ENCODE measurements around the gene MRS2.

The MRS2 gene

DNA sequence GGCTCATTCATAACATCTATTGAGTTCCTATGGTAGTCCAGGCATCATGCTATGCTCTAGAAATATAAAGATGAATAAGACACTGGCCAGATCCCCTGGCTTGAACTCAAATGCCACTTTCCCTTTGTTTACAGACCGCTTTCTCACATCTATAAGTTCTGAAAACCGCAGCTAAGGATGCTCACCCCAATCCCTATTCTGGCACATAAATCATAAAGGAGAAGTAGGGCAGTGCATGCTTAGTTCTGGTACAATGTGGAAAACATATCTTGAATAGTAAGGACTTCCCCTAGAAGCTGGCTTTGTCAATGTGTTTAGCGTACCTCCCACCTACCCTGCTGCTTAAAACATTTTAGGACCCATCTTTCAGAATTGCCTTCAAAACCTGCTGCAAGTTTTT, 26.4 kb downstream of the MRS2 start:
- DNase-seq (ENCODE audit: low spot score) (no peak), FAIRE-seq (no peak)

DNA sequence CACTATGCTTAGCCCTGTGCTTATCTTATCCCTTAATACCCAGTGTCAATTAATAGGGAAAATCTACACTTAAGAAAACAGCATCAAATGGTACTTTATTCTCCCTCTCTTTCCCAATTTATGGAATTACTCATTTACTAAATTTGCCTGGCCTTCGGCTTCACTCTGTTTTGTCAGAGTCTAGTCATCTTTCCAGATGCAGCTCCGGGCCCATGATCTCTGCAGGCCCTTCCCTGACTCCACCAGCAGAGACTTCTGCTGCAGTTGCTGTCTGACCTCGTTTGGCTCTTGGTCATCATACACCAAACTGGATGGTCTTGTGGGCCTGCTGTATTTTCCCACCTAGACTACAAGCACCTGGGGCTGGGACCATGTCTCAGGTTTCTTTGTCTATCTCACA, 27.4 kb downstream of the MRS2 start:
- DNase-seq (ENCODE audit: low spot score) (no peak), FAIRE-seq (no peak)

DNA sequence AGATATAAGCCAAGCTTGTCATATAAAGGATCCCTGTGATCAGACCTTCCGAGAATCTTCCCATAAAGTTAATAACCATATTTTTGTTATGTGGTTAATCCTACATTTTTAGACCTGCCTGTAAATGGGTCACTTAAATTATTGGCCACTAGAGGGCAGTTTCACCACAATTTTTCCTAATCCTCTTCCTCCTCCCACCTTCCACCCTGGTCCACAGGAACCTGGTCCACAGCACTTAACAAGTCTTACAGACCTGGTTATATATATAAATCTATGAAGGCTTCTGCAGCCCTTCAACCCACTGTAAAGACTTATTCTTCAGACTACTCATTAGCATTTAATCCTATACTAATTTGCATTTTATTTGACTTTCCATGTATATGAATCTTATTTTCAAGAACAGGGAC, 28.3 kb downstream of the MRS2 start:
- DNase-seq (ENCODE audit: low spot score) = peak; percentile 35
- no peak for FAIRE-seq

DNA sequence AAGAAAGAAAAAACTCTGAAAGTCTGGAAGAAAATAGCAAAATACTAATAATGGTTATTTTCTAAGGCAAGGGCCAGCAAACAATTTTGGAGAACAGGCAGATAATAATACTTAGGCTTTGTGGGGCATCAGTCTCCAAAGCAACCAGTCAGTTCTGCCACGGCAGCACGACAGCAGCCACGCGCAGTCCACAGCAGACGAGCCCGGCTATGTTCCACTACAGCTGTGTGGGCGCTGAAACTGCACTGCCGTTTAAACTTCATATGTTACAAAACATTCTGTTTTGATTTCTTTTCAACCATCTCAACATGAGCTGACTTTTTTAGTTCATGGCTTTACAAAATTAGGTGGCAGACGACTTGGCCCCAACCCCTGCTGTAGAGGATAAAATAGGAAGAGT, 29.9 kb downstream of the MRS2 start:
- DNase-seq (ENCODE audit: low spot score) = no peak

DNA sequence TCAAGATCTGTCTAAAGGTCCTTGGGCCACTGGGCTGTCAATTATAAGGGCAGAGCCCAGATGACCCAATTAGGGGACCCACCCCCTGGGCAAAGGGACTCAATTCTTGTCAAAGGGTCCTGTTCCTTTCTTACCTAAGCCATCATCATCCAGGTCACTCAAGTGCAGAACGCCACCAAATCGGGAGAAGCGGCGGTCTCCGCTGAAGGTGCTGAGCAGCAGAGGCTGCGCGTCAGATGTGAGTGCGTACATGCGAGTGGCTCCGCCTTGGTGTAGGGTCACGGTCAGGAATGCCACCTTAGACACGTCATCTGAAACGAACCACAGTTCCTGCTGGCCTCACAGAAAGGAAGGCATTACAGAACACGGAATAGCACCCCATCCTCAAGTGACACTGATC, 34.2 kb downstream of the MRS2 start:
- FAIRE-seq (no peak), DNase-seq (ENCODE audit: low spot score) (no peak)

More for the DNA sequence above, 29.9 kb downstream of the MRS2 start:
- no peak for FAIRE-seq

DNA sequence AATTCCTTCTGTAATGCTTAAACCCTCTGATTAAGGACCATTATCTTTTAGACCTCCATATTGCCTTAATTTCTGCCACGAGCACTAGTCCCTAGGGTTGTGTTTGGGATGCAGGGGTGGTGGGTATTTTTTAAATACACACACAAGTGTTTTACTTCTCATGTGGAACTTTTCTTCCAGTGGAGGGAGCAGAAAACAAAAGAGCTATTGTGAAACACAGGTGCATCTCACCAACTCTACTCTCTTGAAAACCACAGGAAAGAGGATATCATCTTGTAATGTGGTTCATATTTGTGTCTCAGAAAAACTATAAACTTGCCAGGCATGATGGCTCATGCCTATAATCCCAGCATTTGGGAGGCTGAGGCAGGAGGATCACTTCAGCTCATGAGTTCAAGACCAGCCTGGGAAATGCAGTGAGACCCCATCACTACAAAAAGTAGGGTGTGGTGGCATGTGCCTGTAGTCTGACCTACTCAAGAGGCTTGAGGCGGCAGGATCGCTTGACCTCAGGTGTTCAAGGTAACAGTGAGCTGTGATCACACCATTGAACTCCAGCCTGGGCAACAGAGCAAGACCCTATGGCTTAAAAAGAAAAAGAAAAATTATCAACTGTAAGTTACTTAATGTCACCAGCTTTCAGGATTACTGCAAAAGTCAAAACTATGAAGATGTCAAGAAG, 37.3 kb downstream of the MRS2 start:
- no peak for FAIRE-seq
- peak; percentile 23 for DNase-seq (ENCODE audit: low spot score)

DNA sequence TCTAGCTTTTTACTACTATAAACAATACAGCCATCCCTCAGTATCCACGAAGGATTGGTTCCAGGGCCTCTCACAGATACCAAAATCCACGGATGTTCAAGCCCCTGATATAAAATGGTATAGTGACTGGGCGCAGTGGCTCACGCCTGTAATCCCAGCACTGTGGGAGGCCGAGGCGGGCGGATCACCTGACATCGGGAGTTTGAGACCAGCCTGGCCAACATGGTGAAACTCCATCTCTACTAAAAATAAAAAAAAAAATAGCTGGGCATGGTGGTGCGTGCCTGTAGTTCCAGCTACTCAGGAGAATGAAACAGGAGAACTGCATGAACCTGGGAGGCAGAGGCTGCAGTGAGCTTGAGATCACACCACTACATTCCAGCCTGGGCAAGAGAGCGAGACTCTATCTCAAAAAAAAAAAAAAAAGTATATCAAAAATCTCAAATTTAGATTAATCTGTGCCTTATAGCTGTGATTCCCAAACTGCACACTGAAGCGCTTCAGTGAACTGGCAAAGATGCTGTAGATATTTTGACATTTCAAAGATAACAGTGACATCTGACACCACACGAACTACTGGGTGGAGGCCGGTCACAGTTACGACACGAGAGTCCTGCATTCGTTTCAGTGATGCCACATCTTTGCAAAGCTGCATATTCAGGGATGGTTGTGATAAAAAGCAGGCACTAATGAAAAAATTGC, 38.3 kb downstream of the MRS2 start:
- DNase-seq (ENCODE audit: low spot score) (no peak), FAIRE-seq (no peak)

DNA sequence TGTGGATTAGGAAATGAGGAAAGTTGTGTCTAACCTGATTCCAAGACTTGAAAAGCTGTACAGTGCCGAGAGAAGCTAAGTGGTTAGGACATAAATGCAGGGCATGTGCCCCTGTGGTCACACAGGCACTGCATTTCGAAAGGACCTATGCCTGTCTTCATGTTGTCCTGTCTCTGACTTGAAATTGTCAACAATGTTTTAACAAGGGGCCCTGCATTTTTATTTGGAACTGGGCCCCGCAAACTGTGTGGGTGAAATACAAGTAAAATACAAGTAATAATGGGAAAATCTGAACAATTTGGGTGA, 38.8 kb downstream of the MRS2 start:
- DNase-seq (ENCODE audit: low spot score) = no peak
- no peak for FAIRE-seq

DNA sequence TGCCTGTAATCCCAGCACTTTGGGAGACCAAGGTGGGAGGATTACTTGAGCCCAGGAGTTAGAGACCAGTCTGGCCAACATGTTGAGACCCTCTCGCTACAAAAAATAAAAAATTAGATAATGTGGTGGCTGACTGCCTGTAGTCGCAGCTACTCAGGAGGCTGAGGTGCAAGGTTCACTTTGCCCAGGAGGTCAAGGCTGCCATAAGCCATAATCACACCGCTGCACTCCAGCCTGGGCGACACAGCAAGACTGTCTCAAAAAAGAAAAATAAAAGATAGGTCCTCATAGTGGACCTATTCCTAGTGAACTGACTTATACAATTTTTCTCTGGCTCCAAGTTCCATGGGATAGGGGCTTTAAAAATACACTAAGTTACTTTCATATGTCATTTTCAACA, 41.9 kb downstream of the MRS2 start:
- FAIRE-seq (no peak), DNase-seq (ENCODE audit: low spot score) (no peak)

DNA sequence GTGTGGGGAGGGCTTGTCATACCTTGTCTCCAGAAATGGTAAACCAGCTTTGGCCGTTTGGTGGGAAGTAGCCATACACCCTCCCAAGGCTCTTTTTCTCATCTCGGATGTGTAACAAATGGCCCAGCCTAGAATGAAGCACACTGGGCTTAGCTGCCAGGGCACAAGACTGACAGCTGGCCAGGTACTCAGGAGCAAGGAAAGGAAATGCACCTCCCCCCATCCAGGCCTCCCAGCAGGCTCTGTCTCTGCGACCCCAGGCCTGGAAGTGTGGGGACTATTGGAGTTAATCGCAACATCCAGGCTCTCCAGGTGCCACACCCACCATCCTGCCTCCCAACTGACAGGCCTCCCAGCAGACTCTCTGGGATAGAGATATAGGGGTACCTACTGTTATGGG, 43.0 kb downstream of the MRS2 start:
- FAIRE-seq = no peak
- DNase-seq (ENCODE audit: low spot score) = no peak

DNA sequence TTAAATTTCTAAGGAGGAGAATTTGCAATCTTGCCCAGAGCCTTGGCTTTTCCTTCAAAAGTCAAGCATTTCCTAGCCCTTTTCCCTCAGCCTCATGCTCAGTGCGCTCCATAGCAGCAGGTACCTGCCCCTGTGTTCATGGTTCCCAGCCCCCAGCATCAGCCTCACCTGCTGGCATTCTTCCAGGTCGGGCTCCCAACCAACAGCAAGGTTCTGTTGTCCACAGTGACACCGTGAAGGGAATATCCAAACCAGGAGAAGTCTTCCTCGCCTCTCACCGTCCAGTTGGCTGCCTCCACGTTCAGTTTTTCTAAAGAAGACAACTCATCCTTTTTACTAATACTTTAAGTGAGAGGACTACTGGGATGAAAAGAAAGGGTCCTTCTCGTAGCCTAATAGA, 43.9 kb downstream of the MRS2 start:
- DNase-seq (ENCODE audit: low spot score) = no peak
- FAIRE-seq = no peak

DNA sequence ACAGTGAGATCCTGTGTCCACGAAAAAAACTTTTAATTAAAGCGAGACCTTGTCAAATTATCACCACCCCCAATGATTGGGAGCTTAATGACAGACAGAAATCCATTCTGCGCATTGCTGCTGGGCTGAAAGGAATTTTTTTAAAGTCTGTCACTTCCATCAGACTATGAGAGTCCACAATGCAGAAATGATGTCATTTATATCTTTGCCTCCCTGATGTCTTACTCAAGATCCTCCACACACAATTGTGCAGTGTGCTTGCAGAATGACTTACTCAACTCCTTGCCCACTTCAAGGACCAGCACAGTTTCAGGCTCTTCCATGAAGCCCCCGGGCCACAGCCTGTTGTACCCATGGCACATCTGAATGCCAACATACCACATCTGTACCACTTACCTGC, 45.7 kb downstream of the MRS2 start:
- FAIRE-seq (no peak), DNase-seq (ENCODE audit: low spot score) (no peak)

DNA sequence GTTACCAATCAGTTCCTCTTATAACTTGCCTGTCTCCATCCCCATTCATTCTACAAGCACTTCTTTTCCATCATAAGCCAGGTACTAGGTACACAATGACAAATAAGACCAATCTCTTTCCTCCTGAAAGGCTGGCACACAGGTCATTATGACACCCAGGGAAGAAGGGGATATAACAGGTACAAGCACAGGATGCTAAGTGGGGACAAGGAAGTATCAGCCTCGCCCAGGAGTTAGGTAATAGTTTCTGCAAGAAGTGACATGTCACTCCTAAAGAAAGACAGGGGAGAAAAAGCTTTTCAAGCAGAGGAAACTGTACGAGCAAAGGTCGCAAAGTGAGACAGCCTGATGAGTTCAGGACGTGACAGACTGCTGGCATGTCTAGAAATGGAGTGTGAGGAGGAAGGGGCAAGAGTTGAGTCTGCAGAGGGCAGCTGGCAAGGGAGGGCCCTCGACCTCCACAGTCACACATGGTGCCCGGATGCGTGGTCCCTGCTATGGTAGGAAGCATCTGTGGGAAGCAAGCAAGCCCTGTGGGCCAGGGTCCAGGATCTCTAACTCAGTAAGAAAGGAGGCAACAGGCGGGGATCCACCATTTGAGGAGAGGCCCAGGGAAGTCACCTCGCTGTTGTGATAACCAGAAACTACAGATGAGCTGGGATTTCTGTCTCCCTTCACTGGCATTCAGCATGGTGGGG, 46.2 kb downstream of the MRS2 start:
- DNase-seq (ENCODE audit: low spot score) (no peak), FAIRE-seq (no peak)

DNA sequence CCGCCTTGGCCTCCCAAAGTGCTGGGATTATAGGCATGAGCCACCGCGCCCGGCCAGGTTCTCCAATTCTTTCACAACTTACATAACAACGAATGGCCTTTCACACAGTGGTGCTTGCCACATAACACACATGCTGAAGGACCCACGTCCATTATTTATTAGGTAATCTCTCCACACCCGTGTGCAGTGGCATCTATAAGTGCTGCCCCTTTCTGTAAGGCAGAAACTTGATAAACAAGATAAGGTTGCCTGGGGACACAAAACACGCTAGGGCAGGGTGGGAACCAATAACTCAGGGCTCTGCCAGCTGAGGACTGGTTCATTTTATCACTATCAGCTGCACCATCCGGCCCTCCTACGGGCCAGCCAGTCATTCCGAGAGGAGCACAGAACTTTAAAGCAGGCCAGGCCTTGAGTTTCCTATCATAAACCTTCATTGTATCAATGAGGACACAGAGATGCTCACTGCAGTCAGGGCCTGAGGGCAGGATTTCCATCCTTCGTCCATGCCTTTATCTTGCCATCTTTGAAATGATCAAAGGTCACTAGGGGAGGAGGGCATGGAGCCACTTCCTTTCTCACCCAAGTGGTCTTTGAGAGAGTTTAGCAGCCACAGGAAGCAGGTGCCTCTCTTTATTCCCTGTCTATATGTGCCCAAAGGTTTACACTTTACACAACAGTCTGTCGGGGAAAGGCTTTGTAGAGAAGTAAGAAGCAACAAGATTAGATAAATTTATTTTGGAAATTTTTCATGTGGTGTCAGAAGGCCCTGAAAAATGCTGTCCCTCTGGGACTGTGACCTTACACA, 49.0 kb downstream of the MRS2 start:
- DNase-seq (ENCODE audit: low spot score) (no peak), FAIRE-seq (no peak)

DNA sequence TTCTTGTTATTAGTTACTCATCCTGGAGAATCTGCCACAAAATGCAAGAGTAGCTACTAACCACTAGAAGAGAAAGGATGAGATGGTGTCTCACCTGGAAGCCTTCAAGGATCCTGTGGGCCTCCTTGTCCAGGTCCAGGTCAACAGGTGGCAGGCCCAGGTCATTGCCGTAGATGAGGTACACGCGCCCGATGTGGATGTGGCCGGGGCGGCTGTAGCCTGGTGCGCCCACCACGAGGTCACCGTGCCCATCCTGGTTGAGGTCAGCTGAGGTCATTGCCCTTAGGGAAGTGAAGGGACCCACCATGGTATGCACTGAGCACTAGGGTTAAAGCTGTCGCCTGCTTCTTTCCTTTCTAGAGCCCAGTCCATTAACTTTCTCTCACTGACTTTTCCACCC, 51.2 kb downstream of the MRS2 start:
- DNase-seq (ENCODE audit: low spot score) (no peak), FAIRE-seq (no peak)

DNA sequence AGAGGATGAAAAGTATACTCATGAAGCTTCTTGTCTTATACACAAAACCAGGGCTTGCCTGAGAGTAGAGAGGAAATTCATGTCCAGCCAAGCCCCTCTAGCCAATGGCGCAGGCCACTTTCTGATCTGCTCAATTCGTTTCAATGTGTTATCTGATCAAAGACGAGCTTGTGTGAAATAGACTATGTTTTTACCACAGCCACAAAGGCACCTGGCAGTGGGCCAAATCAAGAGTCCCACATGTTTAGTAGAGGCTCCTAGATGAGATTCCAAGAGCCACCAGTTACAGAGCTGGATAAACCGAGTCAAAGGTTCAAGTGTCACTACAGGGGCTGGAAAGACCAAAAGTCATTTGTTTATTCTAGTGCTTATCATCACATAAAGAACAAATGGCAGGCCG, 51.7 kb downstream of the MRS2 start:
- FAIRE-seq = no peak
- DNase-seq (ENCODE audit: low spot score) = no peak

DNA sequence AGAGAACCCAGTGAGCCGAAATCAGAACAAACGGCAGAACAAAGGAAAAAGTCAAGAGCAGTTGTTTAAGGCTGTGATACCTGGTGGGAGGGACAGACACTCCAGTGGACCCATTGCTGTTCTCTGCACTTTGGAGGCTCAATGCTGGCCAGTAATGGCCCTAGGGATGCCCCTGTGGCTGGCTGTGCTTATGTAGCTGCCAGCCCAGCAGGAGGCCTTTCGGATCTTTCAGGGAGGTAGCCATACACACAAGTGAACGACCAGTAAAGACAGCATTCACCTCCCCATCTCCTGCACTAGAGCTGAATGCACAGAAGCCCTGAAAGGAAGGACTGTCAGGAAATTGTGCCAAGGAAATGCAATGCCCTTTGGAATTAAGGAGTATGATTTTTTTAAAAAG, 52.3 kb downstream of the MRS2 start:
- DNase-seq (ENCODE audit: low spot score) (no peak), FAIRE-seq (no peak)

DNA sequence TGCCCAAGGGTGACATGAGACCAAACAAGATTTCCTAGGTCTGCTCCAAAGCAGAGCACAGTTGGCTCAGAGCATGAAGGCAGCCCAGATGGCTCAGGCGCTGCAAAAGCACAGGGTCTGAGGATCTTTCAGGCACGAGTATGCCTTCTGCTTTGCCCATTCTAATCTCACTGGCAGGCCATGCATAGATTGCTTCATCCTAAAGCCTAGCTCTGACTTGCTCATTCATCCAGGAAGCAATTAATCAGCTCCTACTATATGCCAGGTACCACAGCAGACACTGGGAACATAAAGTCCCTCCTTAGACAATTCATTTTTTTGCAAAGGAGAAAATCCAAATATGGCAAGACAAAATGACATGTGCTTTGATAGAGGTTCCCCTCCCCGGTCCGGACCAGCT, 55.4 kb downstream of the MRS2 start:
- FAIRE-seq = no peak
- no peak for DNase-seq (ENCODE audit: low spot score)

DNA sequence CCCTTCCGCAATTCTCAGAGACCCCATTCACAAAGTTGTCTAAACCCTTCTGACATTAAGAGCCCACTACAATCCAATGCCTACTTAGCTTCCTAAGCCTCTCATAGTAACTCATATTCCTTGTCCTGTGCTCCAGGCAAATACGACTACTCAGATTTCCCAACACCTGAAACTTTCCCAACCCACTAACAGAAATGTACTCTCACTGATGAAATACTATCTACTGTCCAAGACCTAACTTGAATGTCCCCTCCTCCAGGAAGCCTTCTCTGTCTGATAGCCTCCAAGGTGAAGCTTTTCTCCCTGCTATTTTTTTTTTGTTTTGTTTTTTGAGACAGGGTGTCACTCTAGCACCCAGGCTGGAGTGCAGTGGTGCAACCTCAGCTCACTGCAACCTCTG, 56.2 kb downstream of the MRS2 start:
- FAIRE-seq = no peak
- DNase-seq (ENCODE audit: low spot score) = no peak

DNA sequence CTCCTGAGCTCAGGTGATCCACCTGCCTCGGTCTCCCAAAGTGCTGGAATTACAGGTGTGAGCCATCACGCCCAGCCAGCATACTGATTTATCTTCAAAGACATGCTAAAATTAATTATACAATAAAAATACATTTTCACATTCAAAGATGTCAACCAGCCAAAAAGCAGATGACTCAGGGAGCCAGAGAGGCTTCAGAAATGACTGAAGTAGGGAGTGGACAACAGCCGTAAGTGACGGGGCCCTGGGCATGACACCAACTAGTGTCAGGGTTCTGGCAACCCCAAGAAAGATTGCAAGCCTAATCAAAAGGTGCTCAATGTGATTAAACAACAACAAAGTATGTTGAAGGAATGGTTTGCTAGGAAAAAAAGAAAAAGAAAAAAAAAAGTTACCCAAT, 58.2 kb downstream of the MRS2 start:
- DNase-seq (ENCODE audit: low spot score) = no peak

DNA sequence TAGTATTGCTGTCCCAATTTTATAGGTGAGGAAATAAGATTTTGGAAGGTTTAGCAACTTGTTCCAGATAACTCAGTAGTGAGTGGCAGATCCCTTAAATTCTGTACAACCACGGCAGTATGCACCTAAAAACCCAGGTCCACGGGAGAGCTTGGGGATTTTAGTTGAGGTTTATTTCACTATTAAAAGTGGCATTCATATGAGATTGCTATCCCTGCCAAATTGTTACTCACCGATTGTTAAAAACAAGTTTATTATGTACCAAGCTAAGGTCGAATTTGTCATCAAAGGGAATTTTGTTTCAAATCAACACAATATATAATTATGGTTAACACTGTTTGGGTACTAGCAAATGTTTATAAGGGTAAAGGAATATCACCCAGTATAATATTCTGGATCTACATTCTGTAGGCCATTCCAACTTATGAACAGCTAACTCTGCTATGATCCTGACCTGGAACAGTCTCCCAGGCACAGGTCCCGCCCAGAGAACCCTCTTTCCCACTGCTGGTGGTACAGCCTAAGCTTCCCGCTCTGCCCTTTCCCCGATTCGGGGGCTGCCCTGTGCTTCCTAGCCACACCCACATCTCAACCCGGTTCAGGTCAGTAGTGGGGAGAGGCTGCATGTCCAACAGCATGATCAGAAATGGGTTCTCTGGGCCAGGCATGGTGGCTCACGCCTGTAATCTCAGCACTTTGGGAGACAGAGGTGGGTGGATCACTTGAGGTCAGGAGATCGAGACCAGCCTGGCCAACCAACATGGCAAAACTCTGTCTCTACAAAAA, 61.7 kb downstream of the MRS2 start:
- FAIRE-seq (no peak), DNase-seq (ENCODE audit: low spot score) (no peak)

More for the DNA sequence above, 58.2 kb downstream of the MRS2 start:
- no peak for FAIRE-seq

All from urothelium cell line (cell line).